Cerebellar cortex (tissue), 1 donor: ENCODE data around the gene SPTLC2.

ENCODE experiments used
- DNase-seq: peaks from one replicate; pipeline ENCODE4 v3.0.0-alpha.2; 2015; ENCODE audit warnings: low spot score

SPTLC2 gene

GRCh38 chr14:77469067-77469505, 147.4 kb downstream of the SPTLC2 start:
- DNase-seq, result no peak

- no peak for DNase-seq
These were observed 148.6 kb downstream of the SPTLC2 start for GRCh38 chr14:77467801-77468200.

GRCh38 chr14:77459072-77459723, 157.2 kb downstream of the SPTLC2 start:
- peak; percentile 68 for DNase-seq

- peak; percentile 32 for DNase-seq
These were observed 158.0 kb downstream of the SPTLC2 start for GRCh38 chr14:77458249-77458950.

GRCh38 chr14:77457522-77458248, 158.8 kb downstream of the SPTLC2 start, which contains the start of the genes AHSA1 and VIPAS39:
Gene AHSA1 (plus strand): TSS chr14:77458093. CDS start chr14:77458190, 97 bp downstream.
Gene VIPAS39 (minus strand): TSS chr14:77457601. CDS start chr14:77454102, 3,499 bp downstream.
- peak; percentile 100 for DNase-seq

- DNase-seq, result no peak
These were observed 159.3 kb downstream of the SPTLC2 start for GRCh38 chr14:77457115-77457521.
